GM23338 (cell line): Measurements from ENCODE around the gene MSRB1.

Experiments used
- CTCF ChIP-seq, 2 experiments: fragments of 200-600 bp in 1 of 2; sonication (generic) in 1 of 2; conservative IDR thresholded peaks; 2 replicates each; pipeline versions ENCODE4 v1.5.1 to v1.6.1; 2016 to 2017; ENCODE audit warnings: antibody characterized with exemption in 2 of 2, low read depth in 2 of 2, mild to moderate bottlenecking in 2 of 2, moderate library complexity in 1 of 2
- ETS1 ChIP-seq: IDR thresholded peaks from 2 replicates; pipeline ENCODE4 v1.6.1; 2016; ENCODE audit warnings: antibody characterized with exemption
- EZH2 ChIP-seq: fragments of 200-600 bp; sonication (generic); IDR thresholded peaks from one replicate; pipeline ENCODE4 v1.8.0; 2017; ENCODE audit warnings: antibody characterized with exemption, mild to moderate bottlenecking, low read depth; ENCODE audit not compliant: unreplicated experiment
- EZH2phosphoT487 ChIP-seq: fragments of 200-600 bp; sonication (generic); IDR thresholded peaks from one replicate; pipeline ENCODE4 v1.8.1; 2018; ENCODE audit warnings: antibody characterized with exemption; ENCODE audit not compliant: unreplicated experiment
- NANOG ChIP-seq: IDR thresholded peaks from 2 replicates; pipeline ENCODE4 v1.6.1; 2016; ENCODE audit warnings: antibody characterized with exemption, borderline replicate concordance
- POLR2AphosphoS5 ChIP-seq: IDR thresholded peaks from 2 replicates; pipeline ENCODE4 v1.6.1; 2016; ENCODE audit warnings: antibody characterized with exemption, low read depth
- REST ChIP-seq: IDR thresholded peaks from one replicate; pipeline ENCODE4 v1.6.1; 2018; ENCODE audit warnings: antibody characterized with exemption; ENCODE audit not compliant: unreplicated experiment
- STAT1 ChIP-seq: IDR thresholded peaks from one replicate; pipeline ENCODE4 v1.6.1; 2016; ENCODE audit warnings: antibody characterized with exemption; ENCODE audit not compliant: unreplicated experiment
- ZNF331 ChIP-seq: fragments of 250-450 bp; sonication (Bioruptor Pico); IDR thresholded peaks from 2 replicates; pipeline ENCODE4 v1.5.0; 2020; ENCODE audit warnings: low read depth, mild to moderate bottlenecking, moderate library complexity
- ZNF462 ChIP-seq: fragments of 250-450 bp; sonication (Bioruptor Pico); IDR thresholded peaks from 2 replicates; pipeline ENCODE4 v1.5.0; 2020; ENCODE audit warnings: mild to moderate bottlenecking, moderate library complexity

- no peak for TF ChIP-seq CTCF (conservative IDR thresholded peaks at IDR 0.05; ENCODE audit: low read depth in 2 of 2)
- TF ChIP-seq EZH2, result no peak
- TF ChIP-seq EZH2phosphoT487, result no peak
- no peak for TF ChIP-seq ETS1
- no peak for TF ChIP-seq REST
- no peak for TF ChIP-seq POLR2AphosphoS5
- TF ChIP-seq ZNF462 (CRISPR knock-in tag), result no peak
- no peak for TF ChIP-seq ZNF331 (CRISPR knock-in tag)
- no peak for TF ChIP-seq STAT1
- no peak for TF ChIP-seq NANOG
Measured at GRCh38 chr16:1950559-1950958, 7.6 kb upstream of the MSRB1 start.
